Measurements from ENCODE around the gene LMOD2.

LMOD2 gene

DNA sequence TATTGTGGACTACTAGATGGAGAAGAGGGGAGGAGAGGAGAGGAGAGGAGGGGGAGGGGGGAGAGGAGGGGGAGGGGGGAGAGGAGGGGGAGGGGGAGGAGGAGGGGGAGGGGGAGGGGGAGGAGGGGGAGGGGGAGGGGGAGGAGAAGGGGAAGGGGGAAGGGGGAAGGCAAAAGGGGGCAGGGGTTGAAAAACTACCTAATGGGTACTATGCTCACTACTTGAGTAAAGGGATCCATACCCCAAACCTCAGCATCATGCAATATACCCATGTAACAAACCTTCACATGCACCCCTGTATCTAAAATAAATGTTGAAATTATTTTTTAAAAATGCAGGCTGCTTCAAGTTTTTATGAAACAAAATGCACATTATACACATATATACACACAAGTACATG is 15.1 kb upstream of the LMOD2 start:
- DNase-seq, result no peak

DNA sequence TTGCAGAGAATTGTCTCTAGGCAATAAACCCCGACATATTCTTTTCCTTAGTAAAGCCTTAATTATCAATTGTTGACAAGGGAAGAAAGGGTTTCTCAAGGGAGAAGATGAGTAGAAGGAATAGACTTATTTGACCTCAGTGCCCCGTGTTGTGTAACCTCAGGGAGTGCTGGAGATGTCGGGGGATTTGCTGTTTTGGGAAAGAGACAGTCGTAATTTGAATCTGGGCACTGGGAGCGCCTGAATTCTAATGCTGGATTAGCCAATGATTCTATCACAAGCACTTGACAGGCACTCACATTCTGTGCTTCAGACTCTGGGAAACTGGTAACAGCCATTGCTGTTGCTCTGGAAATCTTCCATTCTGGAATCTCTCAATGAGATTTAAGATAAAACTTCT is 13.8 kb upstream of the LMOD2 start:
- DNase-seq, result no peak

- no peak for DNase-seq
Measured at GRCh38 chr7:123643495-123644441, 11.9 kb upstream of the LMOD2 start.

- DNase-seq, result no peak
Measured at GRCh38 chr7:123645516-123645915, 10.2 kb upstream of the LMOD2 start.

DNA sequence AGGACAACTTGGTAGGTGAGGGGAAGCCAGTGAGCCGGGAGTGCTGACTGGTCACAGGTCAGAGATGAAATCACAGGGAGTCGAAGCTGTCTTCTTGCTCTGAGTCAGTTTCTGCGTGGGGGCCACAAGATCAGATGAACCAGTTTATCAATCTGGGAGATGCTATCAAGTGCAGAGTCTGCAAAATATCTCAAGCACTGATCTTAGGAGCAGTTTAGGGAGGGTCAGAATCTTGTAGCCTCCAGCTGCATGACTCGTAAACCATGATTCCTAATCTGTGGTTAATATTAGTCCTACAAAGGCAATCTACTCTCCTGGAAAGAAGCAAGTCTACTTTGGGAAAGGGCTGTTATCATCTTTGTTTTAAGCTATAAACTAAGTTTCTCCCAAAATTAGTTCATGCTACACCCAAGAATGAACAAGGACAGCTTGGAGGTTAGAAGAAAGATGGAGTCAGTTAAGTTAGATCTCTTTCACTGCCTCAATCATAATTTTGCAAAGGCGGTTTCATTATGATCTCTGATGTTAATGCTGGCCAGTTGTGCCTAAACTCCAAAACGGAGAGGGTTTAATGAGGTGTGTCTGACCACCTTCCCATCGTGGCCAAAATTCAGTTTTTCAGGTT is 8.4 kb upstream of the LMOD2 start:
- no peak for DNase-seq

GRCh38 chr7:123649964-123650363 is 5.7 kb upstream of the LMOD2 start:
- no peak for DNase-seq

GRCh38 chr7:123650595-123650994 is 5.1 kb upstream of the LMOD2 start:
- DNase-seq, result no peak

- no peak for DNase-seq
Measured at GRCh38 chr7:123652406-123652805, 3.3 kb upstream of the LMOD2 start.

DNA sequence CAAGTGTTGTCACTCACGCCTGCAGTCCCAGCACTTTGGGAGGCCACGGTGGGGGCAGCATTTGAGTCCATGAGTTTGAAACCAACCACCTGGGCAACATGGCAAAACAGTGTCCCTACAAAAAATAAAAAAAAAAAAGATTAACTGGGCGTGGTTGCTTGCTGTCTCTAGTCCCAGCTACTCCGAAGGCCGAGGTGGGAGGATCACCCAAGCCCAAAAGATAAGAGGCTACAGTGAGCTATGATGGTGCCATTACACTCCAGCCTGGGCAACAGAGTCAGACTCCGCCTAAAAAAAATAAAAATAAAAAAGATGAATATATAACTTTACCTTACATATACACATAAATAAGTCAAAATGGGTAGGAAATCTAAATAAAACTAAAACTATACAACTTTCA is 2.5 kb upstream of the LMOD2 start:
- DNase-seq, result no peak

DNA sequence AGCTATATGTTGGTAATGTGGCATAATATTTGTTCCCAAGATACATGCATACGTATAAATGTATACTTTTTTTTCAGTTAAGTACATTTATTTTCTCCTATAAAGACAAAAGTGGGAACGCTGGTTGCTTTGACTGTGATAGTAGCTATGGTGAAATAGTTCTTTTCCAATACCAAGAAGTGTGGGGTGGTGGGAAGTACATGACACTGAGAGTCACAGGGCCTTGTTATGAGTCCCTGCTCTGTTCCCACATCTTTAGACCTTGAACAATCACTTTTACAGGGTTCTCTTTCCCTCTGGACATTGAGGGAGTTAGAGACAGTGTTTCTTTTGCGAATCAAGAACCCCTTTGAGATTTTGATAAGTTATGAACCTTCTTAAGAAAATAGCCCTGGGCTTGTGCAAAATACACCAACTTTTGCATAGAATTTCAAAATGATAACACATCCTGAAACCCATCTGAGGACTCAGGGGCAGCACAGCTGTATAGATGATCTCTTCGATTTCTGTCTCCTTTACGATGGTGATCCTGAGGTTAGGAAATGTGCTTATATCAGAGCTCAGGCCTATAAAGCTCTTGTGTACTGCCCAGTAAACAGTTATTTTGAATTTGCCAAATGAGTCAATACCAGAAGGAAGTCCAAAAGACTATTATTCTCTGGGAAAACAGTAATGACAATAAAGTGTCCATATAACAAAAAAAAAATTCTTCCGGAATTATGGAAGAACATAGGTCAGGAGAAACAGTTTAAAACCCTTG is 1.1 kb downstream of the LMOD2 start:
- DNase-seq, result no peak

GRCh38 chr7:123657304-123657685 is 1.6 kb downstream of the LMOD2 start:
- DNase-seq, result no peak

DNA sequence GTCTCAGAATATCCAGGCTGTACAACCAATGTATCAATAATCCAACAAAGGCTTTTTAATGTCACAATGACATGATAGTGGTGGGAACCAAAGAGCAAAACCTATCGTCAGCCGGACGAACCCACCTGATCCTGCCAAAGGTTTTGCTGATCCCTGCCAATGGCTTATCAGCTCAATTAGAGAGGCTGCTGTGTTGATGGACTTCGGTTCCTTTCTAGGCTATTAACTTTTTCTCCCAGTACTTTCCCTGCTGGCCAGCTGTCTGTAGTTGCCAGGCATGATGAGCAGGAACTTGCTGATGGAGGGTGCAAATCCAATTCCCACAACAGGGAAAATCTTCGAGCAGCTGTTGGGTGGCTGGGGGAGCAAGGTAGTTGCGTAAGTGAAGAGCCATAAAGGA is 2.4 kb downstream of the LMOD2 start:
- no peak for DNase-seq

GRCh38 chr7:123660514-123661354 is 5.1 kb downstream of the LMOD2 start:
- DNase-seq, result no peak

GRCh38 chr7:123661765-123662164 is 6.1 kb downstream of the LMOD2 start:
- DNase-seq, result no peak

- no peak for DNase-seq
Measured at GRCh38 chr7:123662293-123662692, 6.6 kb downstream of the LMOD2 start.

DNA sequence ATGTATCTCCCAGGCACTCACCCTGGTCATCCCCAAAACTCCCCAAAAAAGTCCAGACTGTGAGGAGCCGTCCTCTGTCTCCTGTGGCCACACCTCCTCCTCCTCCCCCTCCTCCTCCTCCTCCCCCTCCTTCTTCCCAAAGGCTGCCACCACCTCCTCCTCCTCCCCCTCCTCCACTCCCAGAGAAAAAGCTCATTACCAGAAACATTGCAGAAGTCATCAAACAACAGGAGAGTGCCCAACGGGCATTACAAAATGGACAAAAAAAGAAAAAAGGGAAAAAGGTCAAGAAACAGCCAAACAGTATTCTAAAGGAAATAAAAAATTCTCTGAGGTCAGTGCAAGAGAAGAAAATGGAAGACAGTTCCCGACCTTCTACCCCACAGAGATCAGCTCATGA is 7.1 kb downstream of the LMOD2 start:
- DNase-seq, result no peak

- no peak for DNase-seq
Measured at GRCh38 chr7:123663200-123663599, 7.5 kb downstream of the LMOD2 start.

DNA sequence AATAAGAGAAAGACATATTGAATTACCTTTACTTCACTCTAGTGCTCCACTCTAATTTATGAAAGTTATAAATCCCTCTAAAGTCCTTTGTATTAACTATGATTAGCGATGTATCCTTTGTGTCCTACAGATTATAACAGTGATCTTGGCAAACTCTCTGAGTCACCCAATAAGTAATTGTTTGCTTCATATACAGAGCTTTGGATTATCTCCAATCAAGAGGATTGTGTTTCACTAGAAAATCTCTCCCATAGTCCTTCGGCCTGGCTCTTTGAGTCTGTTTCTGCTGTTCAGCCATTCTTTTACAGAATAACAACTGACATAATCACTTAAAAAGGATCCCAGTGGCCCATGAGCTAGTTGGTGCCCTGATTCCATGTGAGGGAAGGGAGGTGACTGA is 9.5 kb downstream of the LMOD2 start:
- DNase-seq, result no peak

GRCh38 chr7:123665896-123666295 is 10.2 kb downstream of the LMOD2 start:
- DNase-seq, result no peak

GRCh38 chr7:123666492-123666891 is 10.8 kb downstream of the LMOD2 start:
- DNase-seq, result no peak

DNA sequence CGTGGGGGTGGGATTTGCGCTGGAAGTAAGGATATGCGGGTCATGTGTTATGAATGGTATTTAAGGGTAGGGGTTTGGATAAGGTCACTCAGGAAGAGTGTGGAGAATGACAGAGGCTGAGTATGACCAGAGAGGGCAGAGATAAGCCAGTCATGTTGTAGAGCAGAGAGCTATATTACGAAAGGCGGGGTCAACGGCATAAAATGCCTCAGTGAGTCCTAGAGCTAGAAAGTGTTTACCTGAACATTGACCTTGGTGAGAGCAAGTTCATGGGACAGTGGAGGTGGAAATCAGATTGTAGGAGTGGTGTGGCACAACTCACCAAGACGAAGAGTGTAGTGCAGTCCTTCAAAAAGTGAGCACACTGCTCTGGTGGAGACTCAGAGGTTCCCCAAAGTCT is 13.8 kb downstream of the LMOD2 start:
- no peak for DNase-seq

GRCh38 chr7:123673137-123673732 is 17.6 kb downstream of the LMOD2 start:
- DNase-seq, result no peak

Measured in T-helper 2 cell (primary cell).